Measurements from ENCODE around the gene GRIK4.

DNA sequence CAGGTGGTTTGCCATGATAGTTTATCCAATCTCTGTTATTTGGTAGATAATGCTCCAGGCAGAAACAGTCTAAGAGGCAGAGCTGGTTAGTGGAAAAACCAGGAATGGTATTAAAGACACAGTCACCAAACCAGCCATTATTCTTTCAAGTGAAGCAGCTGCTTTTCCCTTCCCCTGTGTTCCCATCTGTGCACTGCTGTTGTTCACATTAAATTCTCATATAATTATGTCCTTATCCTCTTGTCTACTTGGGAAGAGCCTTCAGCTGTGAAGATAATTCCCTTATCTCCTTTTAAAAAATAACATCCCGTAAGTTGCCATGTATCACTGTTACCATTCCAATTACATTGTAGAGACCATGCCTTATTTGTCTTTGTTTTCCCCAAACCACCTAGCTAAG is 507.2 kb downstream of the GRIK4 start:
- TF ChIP-seq, protein P1, sequence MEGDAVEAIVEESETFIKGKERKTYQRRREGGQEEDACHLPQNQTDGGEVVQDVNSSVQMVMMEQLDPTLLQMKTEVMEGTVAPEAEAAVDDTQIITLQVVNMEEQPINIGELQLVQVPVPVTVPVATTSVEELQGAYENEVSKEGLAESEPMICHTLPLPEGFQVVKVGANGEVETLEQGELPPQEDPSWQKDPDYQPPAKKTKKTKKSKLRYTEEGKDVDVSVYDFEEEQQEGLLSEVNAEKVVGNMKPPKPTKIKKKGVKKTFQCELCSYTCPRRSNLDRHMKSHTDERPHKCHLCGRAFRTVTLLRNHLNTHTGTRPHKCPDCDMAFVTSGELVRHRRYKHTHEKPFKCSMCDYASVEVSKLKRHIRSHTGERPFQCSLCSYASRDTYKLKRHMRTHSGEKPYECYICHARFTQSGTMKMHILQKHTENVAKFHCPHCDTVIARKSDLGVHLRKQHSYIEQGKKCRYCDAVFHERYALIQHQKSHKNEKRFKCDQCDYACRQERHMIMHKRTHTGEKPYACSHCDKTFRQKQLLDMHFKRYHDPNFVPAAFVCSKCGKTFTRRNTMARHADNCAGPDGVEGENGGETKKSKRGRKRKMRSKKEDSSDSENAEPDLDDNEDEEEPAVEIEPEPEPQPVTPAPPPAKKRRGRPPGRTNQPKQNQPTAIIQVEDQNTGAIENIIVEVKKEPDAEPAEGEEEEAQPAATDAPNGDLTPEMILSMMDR (IDR thresholded peaks at IDR 0.05; ENCODE audit: insufficient read depth, low read depth, low read length) = no peak
- no peak for TF ChIP-seq EZH2 (IDR thresholded peaks at IDR 0.05; ENCODE audit: insufficient read depth, low read length)
